IPS DF 19.7 (cell line): Measurements from ENCODE around the gene CCDC102A.

ENCODE experiments used
- DNase-seq: peaks from one replicate; pipeline ENCODE4 v3.0.0-alpha.2; 2013; ENCODE audit warnings: low read depth, low spot score

Gene CCDC102A

GRCh38 chr16:57462209-57462977 lies 74.0 kb downstream of the CCDC102A start, which contains the start of gene POLR2C:
Gene POLR2C, plus strand, starts transcription at chr16:57462679. Its CDS starts 46 bp downstream, at chr16:57462725.
- no peak for DNase-seq
